GM12864 (cell line): ENCODE measurements around the gene HDGFL1.

Experiments
- DNase-seq: peaks from one replicate; pipeline ENCODE4 v3.0.0-alpha.2; 2011; ENCODE audit warnings: low read depth
- H3K4me3 ChIP-seq: 2 replicates; pipeline ENCODE4 v1.5.1; 2011; ENCODE audit warnings: mild to moderate bottlenecking, low read depth, low read length, control low read depth
- TF ChIP-seq, protein P1 (sequence below): IDR thresholded peaks from 2 replicates; pipeline ENCODE4 v1.5.1; 2011; ENCODE audit warnings: low read depth, mild to moderate bottlenecking, moderate library complexity, low read length, control low read depth, inconsistent platforms; ENCODE audit errors: missing control alignments

HDGFL1 gene

DNA sequence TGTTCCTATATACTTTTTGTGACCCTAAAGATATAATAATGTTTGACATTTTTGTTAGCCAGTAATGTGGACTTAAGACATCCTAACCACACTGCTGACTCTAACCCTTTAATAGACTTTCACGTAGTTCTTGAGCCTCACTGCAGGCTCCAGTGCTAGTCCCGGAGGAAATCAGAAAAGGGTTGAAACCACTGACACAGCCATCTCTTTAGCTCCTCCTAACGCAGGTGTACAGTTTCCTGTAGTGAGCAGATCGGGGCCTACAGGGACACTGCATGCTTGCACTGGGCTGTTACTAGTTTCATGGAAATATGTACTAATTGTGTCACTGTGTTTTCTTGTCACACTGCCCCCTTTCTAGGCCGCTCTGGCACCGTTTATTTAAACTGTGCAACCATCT is 512 bp upstream of the HDGFL1 start:
- TF ChIP-seq, protein P1, sequence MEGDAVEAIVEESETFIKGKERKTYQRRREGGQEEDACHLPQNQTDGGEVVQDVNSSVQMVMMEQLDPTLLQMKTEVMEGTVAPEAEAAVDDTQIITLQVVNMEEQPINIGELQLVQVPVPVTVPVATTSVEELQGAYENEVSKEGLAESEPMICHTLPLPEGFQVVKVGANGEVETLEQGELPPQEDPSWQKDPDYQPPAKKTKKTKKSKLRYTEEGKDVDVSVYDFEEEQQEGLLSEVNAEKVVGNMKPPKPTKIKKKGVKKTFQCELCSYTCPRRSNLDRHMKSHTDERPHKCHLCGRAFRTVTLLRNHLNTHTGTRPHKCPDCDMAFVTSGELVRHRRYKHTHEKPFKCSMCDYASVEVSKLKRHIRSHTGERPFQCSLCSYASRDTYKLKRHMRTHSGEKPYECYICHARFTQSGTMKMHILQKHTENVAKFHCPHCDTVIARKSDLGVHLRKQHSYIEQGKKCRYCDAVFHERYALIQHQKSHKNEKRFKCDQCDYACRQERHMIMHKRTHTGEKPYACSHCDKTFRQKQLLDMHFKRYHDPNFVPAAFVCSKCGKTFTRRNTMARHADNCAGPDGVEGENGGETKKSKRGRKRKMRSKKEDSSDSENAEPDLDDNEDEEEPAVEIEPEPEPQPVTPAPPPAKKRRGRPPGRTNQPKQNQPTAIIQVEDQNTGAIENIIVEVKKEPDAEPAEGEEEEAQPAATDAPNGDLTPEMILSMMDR = no peak

GRCh38 chr6:22570185-22570551 is 802 bp downstream of the HDGFL1 start:
- no peak for DNase-seq
- TF ChIP-seq, protein P1 = no peak
- no peak overlapping the region for H3K4me3 ChIP-seq

More for the DNA sequence above, 512 bp upstream of the HDGFL1 start:
- H3K4me3 ChIP-seq = no peak overlapping the region
- DNase-seq = no peak

GRCh38 chr6:22575190-22575589 is 5.8 kb downstream of the HDGFL1 start:
- H3K4me3 ChIP-seq = no peak overlapping the region
- TF ChIP-seq, protein P1 = no peak
- DNase-seq = no peak

DNA sequence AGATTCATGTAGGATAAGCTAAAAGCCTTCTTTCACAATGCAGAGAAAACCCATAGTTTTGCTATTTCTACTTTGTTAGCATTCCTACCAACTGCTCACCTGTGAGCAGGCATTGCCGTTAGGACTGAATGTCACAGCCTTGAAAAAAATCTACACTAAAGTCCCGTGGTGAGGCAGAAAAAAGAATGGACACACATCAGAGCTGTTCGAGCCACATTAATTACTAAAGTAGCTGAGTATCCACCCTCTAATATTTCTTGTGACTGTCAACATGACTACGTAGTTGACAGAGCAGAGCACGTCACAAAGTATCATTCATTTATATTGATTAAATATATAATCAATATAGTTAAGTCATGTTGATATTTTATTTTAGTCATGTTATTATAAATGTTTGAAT is 10.1 kb downstream of the HDGFL1 start:
- H3K4me3 ChIP-seq = no peak overlapping the region
- TF ChIP-seq, protein P1 = no peak
- DNase-seq = no peak

DNA sequence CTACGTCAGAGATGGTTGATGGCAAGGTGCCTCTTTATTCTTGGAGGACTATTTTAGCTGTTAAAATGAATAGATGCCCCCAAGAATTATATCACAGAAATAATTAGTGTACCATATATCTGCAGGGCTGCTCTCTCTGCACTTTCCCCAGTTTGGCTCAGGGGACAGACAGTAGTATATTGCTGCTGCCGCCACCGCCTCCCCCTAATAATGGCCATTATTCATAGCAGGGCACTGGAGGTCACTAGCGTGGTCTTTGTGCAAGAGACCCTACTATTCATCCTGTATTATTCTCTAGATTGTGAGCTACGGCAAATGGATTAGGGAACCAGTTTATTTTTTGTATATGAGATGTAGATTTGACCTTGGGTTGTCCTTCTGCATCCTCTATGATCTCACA is 11.0 kb downstream of the HDGFL1 start:
- DNase-seq = no peak
- TF ChIP-seq, protein P1 = no peak
- no peak overlapping the region for H3K4me3 ChIP-seq

GRCh38 chr6:22582417-22583205 is 13.2 kb downstream of the HDGFL1 start:
- TF ChIP-seq, protein P1 = no peak
- DNase-seq = no peak
- no peak overlapping the region for H3K4me3 ChIP-seq

- TF ChIP-seq, protein P1 = no peak
- H3K4me3 ChIP-seq = no peak overlapping the region
- no peak for DNase-seq
Observed at GRCh38 chr6:22583230-22583629, 13.9 kb downstream of the HDGFL1 start.
